ENCODE measurements around the gene TOMM40. TPM values are rescaled to one million over a fixed set of nuclear protein-coding genes. Genes with fewer than 3 reads are reported as not detected.
"Not testable (repeated sequence)": the region's sequence is repeated elsewhere in the genome, so short reads cannot be mapped to it uniquely, and the experiment has no call there.

The TOMM40 gene
- total RNA-seq, 1 donor from 2014 or later: 80.6 TPM

DNA sequence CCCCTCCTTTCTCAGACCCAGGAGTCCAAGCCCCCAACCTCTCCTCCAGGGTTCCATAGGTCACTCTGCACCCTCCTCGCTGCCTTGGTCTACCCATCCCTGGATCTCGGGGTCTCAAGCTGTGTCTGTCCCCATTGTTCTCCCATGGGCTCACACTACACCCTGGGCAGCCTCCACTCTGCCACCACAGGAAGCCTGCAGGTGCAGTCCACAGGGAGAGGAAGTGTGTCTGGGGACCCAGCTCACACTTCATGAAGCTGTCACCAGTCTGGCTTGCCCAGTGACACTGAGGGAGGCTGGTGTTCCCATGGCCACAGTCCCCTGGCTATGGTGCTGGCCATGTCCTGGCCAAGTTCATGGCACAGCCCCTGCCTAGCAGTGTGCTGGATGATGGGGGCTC, 39.6 kb upstream of the TOMM40 start:
- ATAC-seq (ENCODE audit: low read depth) (no peak), DNase-seq (no peak)
- ChIA-PET POLR2A (no interaction called here), CTCF (no interaction called here)
- peaks cover 45% of the 10 kb centered on the region for H3K27me3 Mint-ChIP-seq
- H3K4me1 Mint-ChIP-seq: peaks cover 14% of the 10 kb centered on the region
- intact Hi-C loops (cut with micrococcal nuclease): no loop called here
- no peak overlapping the region for H3K4me3 Mint-ChIP-seq
- H3K9me3 Mint-ChIP-seq: no peaks in the 10 kb centered on the region
- no peaks in the 10 kb centered on the region for H3K36me3 Mint-ChIP-seq (ENCODE audit: low read depth)
- no peak overlapping the region for H3K27ac Mint-ChIP-seq
- TF ChIP-seq, protein P1, sequence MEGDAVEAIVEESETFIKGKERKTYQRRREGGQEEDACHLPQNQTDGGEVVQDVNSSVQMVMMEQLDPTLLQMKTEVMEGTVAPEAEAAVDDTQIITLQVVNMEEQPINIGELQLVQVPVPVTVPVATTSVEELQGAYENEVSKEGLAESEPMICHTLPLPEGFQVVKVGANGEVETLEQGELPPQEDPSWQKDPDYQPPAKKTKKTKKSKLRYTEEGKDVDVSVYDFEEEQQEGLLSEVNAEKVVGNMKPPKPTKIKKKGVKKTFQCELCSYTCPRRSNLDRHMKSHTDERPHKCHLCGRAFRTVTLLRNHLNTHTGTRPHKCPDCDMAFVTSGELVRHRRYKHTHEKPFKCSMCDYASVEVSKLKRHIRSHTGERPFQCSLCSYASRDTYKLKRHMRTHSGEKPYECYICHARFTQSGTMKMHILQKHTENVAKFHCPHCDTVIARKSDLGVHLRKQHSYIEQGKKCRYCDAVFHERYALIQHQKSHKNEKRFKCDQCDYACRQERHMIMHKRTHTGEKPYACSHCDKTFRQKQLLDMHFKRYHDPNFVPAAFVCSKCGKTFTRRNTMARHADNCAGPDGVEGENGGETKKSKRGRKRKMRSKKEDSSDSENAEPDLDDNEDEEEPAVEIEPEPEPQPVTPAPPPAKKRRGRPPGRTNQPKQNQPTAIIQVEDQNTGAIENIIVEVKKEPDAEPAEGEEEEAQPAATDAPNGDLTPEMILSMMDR (IDR thresholded peaks at IDR 0.05): no peak

GRCh38 chr19:44855606-44856005, 35.4 kb upstream of the TOMM40 start:
- CTCF ChIA-PET: no interaction called here
- H3K36me3 Mint-ChIP-seq (ENCODE audit: low read depth): no peaks in the 10 kb centered on the region
- intact Hi-C loops (cut with micrococcal nuclease): no loop called here
- H3K4me3 Mint-ChIP-seq: no peak overlapping the region
- H3K27ac Mint-ChIP-seq: no peak overlapping the region
- peaks cover 24% of the 10 kb centered on the region for H3K27me3 Mint-ChIP-seq
- TF ChIP-seq, protein P1 (IDR thresholded peaks at IDR 0.05): no peak
- DNase-seq (no peak), ATAC-seq (ENCODE audit: low read depth) (no peak)
- POLR2A ChIA-PET: no interaction called here
- no peaks in the 10 kb centered on the region for H3K9me3 Mint-ChIP-seq
- H3K4me1 Mint-ChIP-seq: no peaks in the 10 kb centered on the region

DNA sequence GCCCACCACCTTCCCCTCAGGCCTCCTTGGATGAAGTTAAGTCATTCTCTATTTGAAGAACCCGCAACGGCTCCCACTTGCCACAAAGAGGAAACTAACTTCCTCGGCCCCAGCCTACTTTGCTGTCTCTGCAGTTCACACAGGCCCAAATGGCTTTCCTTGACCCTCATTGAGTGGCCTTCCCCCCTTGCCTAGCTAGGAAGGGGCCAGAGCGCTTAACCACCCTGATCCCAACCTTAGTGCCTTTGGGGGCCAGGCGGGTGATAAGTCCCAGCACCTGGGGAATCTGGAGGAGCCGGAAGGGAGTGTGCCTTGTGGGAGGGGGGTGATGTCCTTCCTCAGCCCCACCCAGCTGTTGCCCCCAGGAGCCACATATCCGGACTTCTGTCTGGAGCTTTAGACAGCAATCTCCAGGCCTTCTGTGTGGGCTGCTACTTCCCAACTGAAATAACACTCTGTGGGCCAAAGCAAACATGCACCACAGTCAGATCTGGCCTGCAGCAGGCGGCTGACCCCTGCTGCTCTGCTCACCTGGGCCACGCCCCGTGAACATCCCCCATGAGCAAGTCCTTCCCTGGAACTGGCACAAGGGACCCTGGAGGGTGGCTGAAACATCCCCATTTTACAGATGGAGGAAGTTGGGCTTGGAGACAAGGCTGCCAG, 34.5 kb upstream of the TOMM40 start:
- no peaks in the 10 kb centered on the region for H3K9me3 Mint-ChIP-seq
- intact Hi-C loops (cut with micrococcal nuclease): no loop called here
- H3K4me1 Mint-ChIP-seq: no peaks in the 10 kb centered on the region
- H3K27me3 Mint-ChIP-seq: peaks cover 20% of the 10 kb centered on the region
- CTCF ChIA-PET: no interaction called here
- H3K4me3 Mint-ChIP-seq: no peak overlapping the region
- ATAC-seq (ENCODE audit: low read depth): no peak
- no peak for DNase-seq
- H3K36me3 Mint-ChIP-seq (ENCODE audit: low read depth): no peaks in the 10 kb centered on the region
- POLR2A ChIA-PET: no interaction called here
- no peak overlapping the region for H3K27ac Mint-ChIP-seq
- TF ChIP-seq, protein P1 (IDR thresholded peaks at IDR 0.05): no peak

DNA sequence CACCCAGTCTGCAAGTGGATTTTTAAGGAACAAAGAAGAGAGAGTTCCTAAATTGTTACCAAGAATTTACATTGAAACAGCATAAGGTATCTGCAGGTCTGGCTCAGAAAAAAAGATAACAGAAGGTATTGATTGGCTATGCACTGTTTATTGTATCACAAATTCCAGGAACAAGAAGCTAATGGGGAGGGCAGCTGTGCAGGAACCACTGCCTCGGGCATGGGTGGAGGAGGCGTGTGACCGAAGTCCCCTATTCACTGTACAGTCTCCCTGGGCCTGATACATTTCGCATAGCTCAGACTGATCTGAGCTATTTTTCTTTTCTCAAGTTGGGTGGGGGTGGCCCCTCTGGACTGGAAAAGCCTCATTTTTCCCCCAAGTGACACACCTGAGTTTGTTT, 33.2 kb upstream of the TOMM40 start:
- ChIA-PET POLR2A (no interaction called here), CTCF (no interaction called here)
- Mint-ChIP-seq H3K27me3 (peaks cover 12% of the 10 kb centered on the region), H3K36me3 (ENCODE audit: low read depth) (no peaks in the 10 kb centered on the region), H3K4me3 (no peak overlapping the region), H3K27ac (no peak overlapping the region), H3K4me1 (no peaks in the 10 kb centered on the region), H3K9me3 (no peaks in the 10 kb centered on the region)
- TF ChIP-seq, protein P1 (IDR thresholded peaks at IDR 0.05): no peak
- intact Hi-C loops (cut with micrococcal nuclease): no loop called here
- ATAC-seq (ENCODE audit: low read depth): no peak
- no peak for DNase-seq

GRCh38 chr19:44861576-44861975, 29.5 kb upstream of the TOMM40 start:
- H3K9me3 Mint-ChIP-seq; DNase-seq; H3K4me3 Mint-ChIP-seq; intact Hi-C loops (cut with micrococcal nuclease); H3K27ac Mint-ChIP-seq; ATAC-seq (ENCODE audit: low read depth); CTCF ChIA-PET; H3K27me3 Mint-ChIP-seq; H3K36me3 Mint-ChIP-seq (ENCODE audit: low read depth); POLR2A ChIA-PET; H3K4me1 Mint-ChIP-seq: not testable (repeated sequence)

DNA sequence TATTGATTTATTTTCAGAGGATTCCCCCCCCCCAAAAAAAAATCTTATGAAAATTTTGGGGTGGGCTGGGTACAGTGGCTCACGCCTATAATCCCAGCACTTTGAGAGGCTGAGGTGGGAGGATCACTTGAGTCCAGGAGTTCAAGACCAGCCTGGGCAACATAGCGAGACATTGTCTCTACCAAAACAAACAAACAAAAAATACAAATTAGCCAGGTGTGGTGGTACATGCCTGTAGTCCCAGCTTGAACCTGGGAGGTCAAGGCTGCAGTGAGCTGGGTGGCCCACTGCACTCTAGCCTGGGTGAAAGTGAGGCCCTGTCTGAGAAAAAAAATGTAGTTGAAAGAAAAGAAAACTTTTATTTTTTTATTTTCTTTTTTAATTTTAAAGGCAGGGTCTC, 27.1 kb upstream of the TOMM40 start:
- H3K4me1 Mint-ChIP-seq: no peaks in the 10 kb centered on the region
- no peak for ATAC-seq (ENCODE audit: low read depth)
- no peaks in the 10 kb centered on the region for H3K36me3 Mint-ChIP-seq (ENCODE audit: low read depth)
- TF ChIP-seq, protein P1 (IDR thresholded peaks at IDR 0.05): no peak
- ChIA-PET POLR2A (no interaction called here), CTCF (no interaction called here)
- no peak overlapping the region for H3K27ac Mint-ChIP-seq
- no peak for DNase-seq
- peaks cover 5% of the 10 kb centered on the region for H3K27me3 Mint-ChIP-seq
- intact Hi-C loops (cut with micrococcal nuclease): no loop called here
- no peaks in the 10 kb centered on the region for H3K9me3 Mint-ChIP-seq
- H3K4me3 Mint-ChIP-seq: no peak overlapping the region
